Measurements from ENCODE around the gene ADORA3.

Gene ADORA3

GRCh38 chr1:111515291-111516004 is 12.0 kb upstream of the ADORA3 start:
- Mint-ChIP-seq H3K27ac (no peak overlapping the region), H3K36me3 (ENCODE audit: low read depth) (no peaks in the 10 kb centered on the region), H3K27me3 (no peaks in the 10 kb centered on the region), H3K4me1 (ENCODE audit: low read depth) (peaks cover 46% of the 10 kb centered on the region), H3K4me3 (peak overlapping the region; percentile 72), H3K9me3 (no peaks in the 10 kb centered on the region)

GRCh38 chr1:111513410-111514020 is 10.1 kb upstream of the ADORA3 start:
- no peaks in the 10 kb centered on the region for H3K9me3 Mint-ChIP-seq
- H3K4me1 Mint-ChIP-seq (ENCODE audit: low read depth) = peaks cover 52% of the 10 kb centered on the region
- peak overlapping the region; percentile 73 for H3K27ac Mint-ChIP-seq
- H3K27me3 Mint-ChIP-seq = no peaks in the 10 kb centered on the region
- no peaks in the 10 kb centered on the region for H3K36me3 Mint-ChIP-seq (ENCODE audit: low read depth)
- H3K4me3 Mint-ChIP-seq = peak overlapping the region; percentile 35

- Mint-ChIP-seq H3K27me3 (no peaks in the 10 kb centered on the region), H3K4me1 (ENCODE audit: low read depth) (peaks cover 52% of the 10 kb centered on the region), H3K9me3 (no peaks in the 10 kb centered on the region), H3K36me3 (ENCODE audit: low read depth) (no peaks in the 10 kb centered on the region), H3K27ac (no peak overlapping the region), H3K4me3 (no peak overlapping the region)
Measured at GRCh38 chr1:111512931-111513330, 9.5 kb upstream of the ADORA3 start.

GRCh38 chr1:111512132-111512889 is 8.9 kb upstream of the ADORA3 start:
- Mint-ChIP-seq H3K27ac (no peak overlapping the region), H3K9me3 (no peaks in the 10 kb centered on the region), H3K4me3 (no peak overlapping the region), H3K4me1 (ENCODE audit: low read depth) (peaks cover 52% of the 10 kb centered on the region), H3K36me3 (ENCODE audit: low read depth) (no peaks in the 10 kb centered on the region), H3K27me3 (no peaks in the 10 kb centered on the region)

- Mint-ChIP-seq H3K9me3 (no peaks in the 10 kb centered on the region), H3K4me1 (ENCODE audit: low read depth) (peaks cover 47% of the 10 kb centered on the region), H3K36me3 (ENCODE audit: low read depth) (no peaks in the 10 kb centered on the region), H3K4me3 (no peak overlapping the region), H3K27ac (no peak overlapping the region), H3K27me3 (no peaks in the 10 kb centered on the region)
Measured at GRCh38 chr1:111511370-111511769, 7.9 kb upstream of the ADORA3 start.

GRCh38 chr1:111509997-111510375 is 6.6 kb upstream of the ADORA3 start:
- no peaks in the 10 kb centered on the region for H3K9me3 Mint-ChIP-seq
- H3K4me1 Mint-ChIP-seq (ENCODE audit: low read depth) = peaks cover 50% of the 10 kb centered on the region
- no peak overlapping the region for H3K27ac Mint-ChIP-seq
- H3K4me3 Mint-ChIP-seq = no peak overlapping the region
- no peaks in the 10 kb centered on the region for H3K27me3 Mint-ChIP-seq
- H3K36me3 Mint-ChIP-seq (ENCODE audit: low read depth) = no peaks in the 10 kb centered on the region

- peak overlapping the region; percentile 71 for H3K4me3 Mint-ChIP-seq
- no peaks in the 10 kb centered on the region for H3K9me3 Mint-ChIP-seq
- peaks cover 67% of the 10 kb centered on the region for H3K4me1 Mint-ChIP-seq (ENCODE audit: low read depth)
- no peaks in the 10 kb centered on the region for H3K36me3 Mint-ChIP-seq (ENCODE audit: low read depth)
- no peaks in the 10 kb centered on the region for H3K27me3 Mint-ChIP-seq
- H3K27ac Mint-ChIP-seq = peak overlapping the region; percentile 90
Measured at GRCh38 chr1:111507411-111508201, 4.2 kb upstream of the ADORA3 start.

- H3K27me3 Mint-ChIP-seq = no peaks in the 10 kb centered on the region
- peaks cover 67% of the 10 kb centered on the region for H3K4me1 Mint-ChIP-seq (ENCODE audit: low read depth)
- no peak overlapping the region for H3K4me3 Mint-ChIP-seq
- no peaks in the 10 kb centered on the region for H3K9me3 Mint-ChIP-seq
- H3K27ac Mint-ChIP-seq = peak overlapping the region; percentile 76
- no peaks in the 10 kb centered on the region for H3K36me3 Mint-ChIP-seq (ENCODE audit: low read depth)
Measured at GRCh38 chr1:111506561-111506960, 3.1 kb upstream of the ADORA3 start.

- H3K4me1 Mint-ChIP-seq (ENCODE audit: low read depth) = peaks cover 67% of the 10 kb centered on the region
- no peaks in the 10 kb centered on the region for H3K27me3 Mint-ChIP-seq
- H3K9me3 Mint-ChIP-seq = no peaks in the 10 kb centered on the region
- H3K36me3 Mint-ChIP-seq (ENCODE audit: low read depth) = no peaks in the 10 kb centered on the region
- H3K27ac Mint-ChIP-seq = peak overlapping the region; percentile 76
- peak overlapping the region; percentile 21 for H3K4me3 Mint-ChIP-seq
Measured at GRCh38 chr1:111505641-111506119, 2.2 kb upstream of the ADORA3 start.

GRCh38 chr1:111504097-111504496 is 664 bp upstream of the ADORA3 start:
- Mint-ChIP-seq H3K9me3 (no peaks in the 10 kb centered on the region), H3K27me3 (no peaks in the 10 kb centered on the region), H3K4me1 (ENCODE audit: low read depth) (peaks cover 61% of the 10 kb centered on the region), H3K36me3 (ENCODE audit: low read depth) (no peaks in the 10 kb centered on the region), H3K4me3 (no peak overlapping the region), H3K27ac (no peak overlapping the region)

- peaks cover 6% of the 10 kb centered on the region for H3K9me3 Mint-ChIP-seq
- H3K4me1 Mint-ChIP-seq (ENCODE audit: low read depth) = peaks cover 57% of the 10 kb centered on the region
- H3K27ac Mint-ChIP-seq = no peak overlapping the region
- H3K36me3 Mint-ChIP-seq (ENCODE audit: low read depth) = no peaks in the 10 kb centered on the region
- no peak overlapping the region for H3K4me3 Mint-ChIP-seq
- H3K27me3 Mint-ChIP-seq = no peaks in the 10 kb centered on the region
Measured at GRCh38 chr1:111501645-111502044, 1.8 kb downstream of the ADORA3 start.

- H3K27me3 Mint-ChIP-seq = no peaks in the 10 kb centered on the region
- peaks cover 45% of the 10 kb centered on the region for H3K4me1 Mint-ChIP-seq (ENCODE audit: low read depth)
- no peak overlapping the region for H3K27ac Mint-ChIP-seq
Measured at GRCh38 chr1:111499026-111499785, 4.2 kb downstream of the ADORA3 start.

GRCh38 chr1:111497592-111497991 is 5.8 kb downstream of the ADORA3 start:
- Mint-ChIP-seq H3K27me3 (no peaks in the 10 kb centered on the region), H3K36me3 (ENCODE audit: low read depth) (peaks cover 8% of the 10 kb centered on the region), H3K27ac (no peak overlapping the region), H3K9me3 (peaks cover 22% of the 10 kb centered on the region), H3K4me1 (ENCODE audit: low read depth) (peaks cover 29% of the 10 kb centered on the region), H3K4me3 (peak overlapping the region; percentile 17)

More at GRCh38 chr1:111499026-111499785, 4.2 kb downstream of the ADORA3 start:
- Mint-ChIP-seq H3K9me3 (peaks cover 18% of the 10 kb centered on the region), H3K36me3 (ENCODE audit: low read depth) (peaks cover 8% of the 10 kb centered on the region), H3K4me3 (no peak overlapping the region)

GRCh38 chr1:111496398-111496797 is 7.0 kb downstream of the ADORA3 start:
- no peaks in the 10 kb centered on the region for H3K27me3 Mint-ChIP-seq
- peaks cover 22% of the 10 kb centered on the region for H3K9me3 Mint-ChIP-seq
- H3K4me3 Mint-ChIP-seq = peak overlapping the region; percentile 27
- peak overlapping the region; percentile 69 for H3K27ac Mint-ChIP-seq
- peaks cover 38% of the 10 kb centered on the region for H3K4me1 Mint-ChIP-seq (ENCODE audit: low read depth)
- H3K36me3 Mint-ChIP-seq (ENCODE audit: low read depth) = peaks cover 8% of the 10 kb centered on the region
